ENCODE measurements around the gene GRIN2D.

The GRIN2D gene

GRCh38 chr19:48443256-48443655 is 49.8 kb downstream of the GRIN2D start:
- DNase-seq, result no peak

Measured in NCI-H1436 treated with DMSO at 0.1 percent for 48 hours (cell line).